HepG2 (cell line): Measurements from ENCODE around the gene ANGPTL2.

ENCODE experiments used
- MXI1 ChIP-seq: IDR thresholded peaks from 3 replicates; pipeline ENCODE4 v1.6.1; 2012; ENCODE audit warnings: low read depth, low read length, inconsistent platforms, borderline replicate concordance
- ZNF780A ChIP-seq: sonication (generic); formaldehyde crosslinking; IDR thresholded peaks from 2 replicates; pipeline ENCODE4 v1.8.0; 2022; ENCODE audit warnings: mild to moderate bottlenecking, missing genetic modification reagents, moderate library complexity

DNA sequence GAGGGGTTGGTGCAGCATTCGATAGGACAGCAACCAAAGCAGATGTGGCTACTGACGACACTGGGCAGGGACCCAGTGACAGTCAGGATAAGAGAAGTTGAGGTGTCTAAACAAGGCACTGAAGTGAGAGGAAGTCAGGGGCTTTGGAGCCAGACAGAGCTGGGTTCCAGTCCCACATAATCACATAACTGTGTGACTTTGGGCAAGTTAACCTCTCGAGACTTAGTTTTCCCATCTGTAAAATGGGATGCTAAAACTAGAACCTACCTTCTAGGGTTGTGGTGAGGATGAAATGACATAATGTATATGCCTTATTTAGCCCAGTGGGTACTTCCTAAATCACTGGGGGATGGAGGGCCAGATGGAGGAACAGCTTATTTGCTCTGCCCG lies 3.1 kb downstream of the ANGPTL2 start:
- TF ChIP-seq ZNF780A (no peak), MXI1 (no peak)
